B cell (primary cell): ENCODE results near the gene PCDHB15.
"Not testable (repeated sequence)": the region's sequence is repeated elsewhere in the genome, so short reads cannot be mapped to it uniquely, and the experiment has no call there.

Experiments
- CTCF ChIP-seq: fragments of 200-600 bp; IDR thresholded peaks from one replicate; pipeline ENCODE4 v1.8.0; 2022; ENCODE audit warnings: antibody characterized with exemption, mild to moderate bottlenecking
- EZH2 ChIP-seq: IDR thresholded peaks from 2 replicates; pipeline ENCODE4 v1.6.1; 2012; ENCODE audit warnings: borderline replicate concordance, low read depth, mild to moderate bottlenecking, moderate library complexity, low read length; ENCODE audit not compliant: insufficient read depth, poor library complexity, severe bottlenecking

DNA sequence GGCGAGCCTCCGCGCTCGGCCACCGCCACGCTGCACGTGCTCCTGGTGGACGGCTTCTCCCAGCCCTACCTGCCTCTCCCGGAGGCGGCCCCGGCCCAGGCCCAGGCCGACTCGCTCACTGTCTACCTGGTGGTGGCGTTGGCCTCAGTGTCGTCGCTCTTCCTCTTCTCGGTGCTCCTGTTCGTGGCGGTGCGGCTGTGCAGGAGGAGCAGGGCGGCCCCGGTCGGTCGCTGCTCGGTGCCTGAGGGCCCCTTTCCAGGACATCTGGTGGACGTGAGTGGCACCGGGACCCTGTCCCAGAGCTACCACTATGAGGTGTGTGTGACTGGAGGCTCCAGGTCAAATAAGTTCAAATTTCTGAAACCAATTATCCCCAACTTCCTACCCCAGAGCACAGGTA, 34.3 kb upstream of the PCDHB15 start:
- TF ChIP-seq CTCF, EZH2: not testable (repeated sequence)
